NCI-H1092 treated with DMSO at 0.1 percent for 48 hours (cell line): ENCODE measurements around the gene FOXG1.

ENCODE experiments used
- DNase-seq: peaks from one replicate; lab custom pipeline; 2025; lab: John Stamatoyannopoulos, UW

FOXG1 gene

DNA sequence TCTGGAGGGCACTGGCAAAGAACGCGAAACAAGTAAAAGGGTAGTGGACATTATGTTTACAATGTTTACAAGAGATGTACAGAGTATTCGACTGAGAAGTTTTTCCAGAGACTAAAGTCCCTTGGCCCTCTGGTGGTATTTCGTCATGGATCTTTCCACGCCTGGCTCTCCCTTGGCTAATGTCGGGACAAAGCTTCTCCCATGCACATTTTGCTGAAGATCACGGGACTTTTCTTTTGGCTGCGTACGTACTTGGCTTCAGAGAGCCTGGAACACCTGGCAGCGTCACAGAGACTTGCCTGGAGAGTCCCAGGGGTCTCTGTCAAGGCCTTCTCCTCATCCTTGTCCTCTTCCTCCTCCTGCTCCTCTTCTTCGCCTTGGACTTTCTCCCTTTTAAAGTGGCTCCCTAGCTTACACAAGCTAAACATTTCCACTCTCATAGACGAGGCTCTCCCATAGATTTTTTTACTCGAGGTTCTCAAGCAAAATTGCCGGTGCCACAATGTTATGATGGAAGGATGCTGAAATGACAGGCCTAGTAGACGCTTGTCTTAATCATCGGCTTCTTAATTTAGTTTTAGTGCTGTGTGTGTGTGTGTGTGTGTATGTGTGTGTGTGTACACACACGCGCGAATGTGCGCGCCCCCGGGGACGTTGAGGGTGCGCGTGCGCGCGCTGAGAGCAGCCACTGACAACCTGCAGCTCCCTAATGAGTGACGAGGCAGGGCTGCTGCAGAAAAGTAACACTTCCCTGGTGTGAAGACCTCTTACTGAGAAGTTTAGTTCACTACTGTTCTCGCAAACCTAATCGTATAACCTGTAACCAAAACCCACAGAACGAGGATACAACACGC lies 4.9 kb upstream of the FOXG1 start:
- DNase-seq: no peak

- no peak for DNase-seq
Measured at GRCh38 chr14:28762303-28762954, 4.2 kb upstream of the FOXG1 start.

- no peak for DNase-seq
Measured at GRCh38 chr14:28762955-28763326, 3.6 kb upstream of the FOXG1 start.

DNA sequence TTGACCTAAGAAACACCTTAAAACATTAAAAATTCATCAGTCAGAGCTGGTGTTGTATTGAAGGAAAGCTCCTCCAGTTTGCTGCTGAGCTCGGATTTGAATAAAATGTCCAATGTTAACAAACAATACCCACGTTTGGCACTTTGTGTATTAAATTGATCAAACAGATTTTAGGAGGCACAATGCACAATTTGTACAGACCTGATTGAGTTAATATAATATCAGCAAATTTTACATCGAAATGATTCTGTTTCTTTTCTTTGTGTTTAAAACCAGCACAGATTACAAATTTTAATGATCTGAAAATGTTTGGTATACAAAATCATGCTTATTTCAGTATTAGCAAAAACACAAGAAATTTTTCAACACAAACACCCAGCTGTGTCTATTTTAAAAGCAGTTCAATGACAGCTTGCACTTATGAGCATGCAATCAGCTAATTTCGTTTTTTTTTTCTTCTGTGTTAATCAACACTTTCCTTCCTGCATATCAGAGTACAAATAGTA lies 2.8 kb upstream of the FOXG1 start:
- no peak for DNase-seq

GRCh38 chr14:28764257-28765160 lies 2.1 kb upstream of the FOXG1 start:
- DNase-seq: no peak

- DNase-seq: no peak
Measured at GRCh38 chr14:28765169-28765830, 1.3 kb upstream of the FOXG1 start.

- DNase-seq: no peak
Measured at GRCh38 chr14:28765831-28766468, 637 bp upstream of the FOXG1 start.

- DNase-seq: no peak
Measured at GRCh38 chr14:28767030-28767852, 654 bp downstream of the FOXG1 start.

- DNase-seq: no peak
Measured at GRCh38 chr14:28767853-28768741, 1.5 kb downstream of the FOXG1 start.

GRCh38 chr14:28769276-28769880 lies 2.8 kb downstream of the FOXG1 start:
- no peak for DNase-seq

DNA sequence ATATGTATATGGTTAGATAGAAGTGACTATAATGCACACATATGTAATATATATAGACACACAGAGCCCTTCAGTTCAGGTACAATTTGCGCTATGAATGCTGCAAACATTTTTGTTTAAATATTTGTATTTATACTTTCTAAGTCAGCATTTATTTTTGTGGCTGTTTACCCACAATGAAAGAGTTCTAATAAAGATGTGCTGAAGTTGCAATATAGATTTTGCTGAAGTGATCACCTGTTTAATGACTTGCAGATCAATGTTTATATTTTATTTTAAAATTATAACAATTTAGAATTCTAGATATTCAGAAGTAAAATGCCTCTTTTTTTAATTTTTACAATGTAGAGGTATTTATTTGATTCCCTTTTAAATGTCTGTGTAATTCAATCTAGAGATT lies 3.5 kb downstream of the FOXG1 start:
- no peak for DNase-seq

GRCh38 chr14:28770630-28771029 lies 4.0 kb downstream of the FOXG1 start:
- no peak for DNase-seq

DNA sequence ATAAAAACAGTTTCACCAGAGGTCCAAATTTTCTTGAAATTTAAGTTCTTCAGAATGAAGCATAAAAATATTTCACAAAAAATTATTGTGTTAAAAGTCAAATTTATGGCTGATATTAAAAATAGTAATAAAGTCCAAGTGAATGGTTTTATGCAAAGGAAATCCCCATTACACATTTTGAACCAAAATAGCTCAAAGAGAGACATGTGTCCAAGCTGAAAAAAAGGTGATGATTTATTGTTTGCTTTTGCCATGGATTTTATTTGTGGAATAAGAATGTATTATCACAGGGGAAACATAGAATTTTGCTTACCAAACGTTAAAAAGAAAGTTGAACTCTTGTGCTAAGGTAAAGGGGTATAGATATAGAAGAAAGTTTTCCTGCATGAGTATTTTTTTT lies 4.6 kb downstream of the FOXG1 start:
- DNase-seq: no peak

GRCh38 chr14:28772613-28773012 lies 6.0 kb downstream of the FOXG1 start:
- no peak for DNase-seq

DNA sequence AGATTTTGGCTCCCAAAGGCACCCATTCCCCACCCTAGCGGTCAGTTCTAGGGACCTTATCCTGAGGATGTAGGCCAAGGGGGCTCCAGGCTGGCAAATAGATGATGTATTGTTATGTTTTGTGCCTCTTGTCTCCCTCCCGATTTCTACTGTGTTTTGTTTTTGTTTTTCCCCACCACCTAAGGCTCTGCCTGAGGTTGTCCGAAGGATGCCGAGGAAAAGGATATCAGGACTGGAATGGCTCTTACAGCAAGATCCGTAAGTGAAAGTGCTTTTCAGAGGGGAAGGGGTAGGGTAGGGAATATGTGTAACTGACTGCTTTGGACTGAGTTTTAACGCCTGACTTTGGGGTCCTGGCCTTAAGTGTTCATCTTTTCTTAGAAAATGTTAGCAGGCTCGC lies 6.6 kb downstream of the FOXG1 start:
- DNase-seq: no peak

- DNase-seq: peak; percentile 97
Measured at GRCh38 chr14:28773861-28774691, 7.5 kb downstream of the FOXG1 start.

- no peak for DNase-seq
Measured at GRCh38 chr14:28774764-28775735, 8.5 kb downstream of the FOXG1 start.
